Liver (tissue), 9 donors: Measurements from ENCODE around the gene SLCO4A1. TPM values are rescaled to one million over a fixed set of nuclear protein-coding genes. Genes with fewer than 3 reads are reported as not detected.
"Not testable (repeated sequence)": the region's sequence is repeated elsewhere in the genome, so short reads cannot be mapped to it uniquely, and the experiment has no call there.

ENCODE experiments used
- DNase-seq: peaks from one replicate; pipeline ENCODE4 v3.0.0-alpha.2; 2017; ENCODE audit warnings: low spot score
- H3K27ac ChIP-seq, 2 donors: one replicate each; pipeline ENCODE4 v1.7.0; 2013; ENCODE audit warnings: inconsistent platforms in 2 of 2, low read length in 2 of 2, control low read depth in 1 of 2, low read depth in 1 of 2, mild to moderate bottlenecking in 1 of 2
- H3K27me3 ChIP-seq, 4 donors: one replicate each; pipeline versions ENCODE4 v1.6.1 to v1.7.0; 2013; ENCODE audit warnings: low read length in 3 of 4, inconsistent platforms in 1 of 4, mild to moderate bottlenecking in 1 of 4, moderate library complexity in 1 of 4; ENCODE audit not compliant: control insufficient read depth in 4 of 4, insufficient read depth in 4 of 4
- H3K36me3 ChIP-seq, 4 donors: one replicate each; pipeline versions ENCODE4 v1.6.1 to v1.7.0; 2013; ENCODE audit warnings: low read length in 3 of 4, mild to moderate bottlenecking in 3 of 4, low read depth in 1 of 4, moderate library complexity in 1 of 4; ENCODE audit not compliant: control insufficient read depth in 4 of 4, insufficient read depth in 3 of 4
- H3K4me1 ChIP-seq, 4 donors: one replicate each; pipeline versions ENCODE4 v1.6.1 to v1.7.0; 2013; ENCODE audit warnings: low read length in 3 of 4, mild to moderate bottlenecking in 3 of 4, moderate library complexity in 1 of 4; ENCODE audit not compliant: control insufficient read depth in 4 of 4, insufficient read depth in 4 of 4
- H3K4me3 ChIP-seq, 3 donors: one replicate each; pipeline versions ENCODE4 v1.6.1 to v1.7.0; 2013; ENCODE audit warnings: low read length in 3 of 3, control low read depth in 1 of 3, low read depth in 1 of 3, mild to moderate bottlenecking in 1 of 3
- H3K9ac ChIP-seq, 2 donors: one replicate each; pipeline ENCODE4 v1.7.0; 2013; ENCODE audit warnings: low read length in 2 of 2, mild to moderate bottlenecking in 2 of 2, moderate library complexity in 2 of 2, control low read depth in 1 of 2, low read depth in 1 of 2
- H3K9me3 ChIP-seq, 4 donors: one replicate each; pipeline versions ENCODE4 v1.6.1 to v1.7.0; 2013; ENCODE audit warnings: low read length in 3 of 4; ENCODE audit not compliant: control insufficient read depth in 4 of 4
- ATF3 ChIP-seq: IDR thresholded peaks from 2 replicates; pipeline ENCODE4 v1.6.1; 2016; ENCODE audit warnings: antibody characterized with exemption
- CTCF ChIP-seq: fragments of 150-350 bp; IDR thresholded peaks from 2 replicates; pipeline ENCODE4 v1.5.1; 2017; ENCODE audit warnings: improper control_type of control experiment, low read depth, low read length; ENCODE audit not compliant: missing input control
- FOXA1 ChIP-seq: IDR thresholded peaks from 2 replicates; pipeline ENCODE4 v1.6.1; 2016; ENCODE audit warnings: antibody characterized with exemption
- FOXA2 ChIP-seq: IDR thresholded peaks from 2 replicates; pipeline ENCODE4 v1.6.1; 2016; ENCODE audit warnings: antibody characterized with exemption
- GABPA ChIP-seq, 2 donors: IDR thresholded peaks in 1 of 2; conservative IDR thresholded peaks in 1 of 2; 2 replicates each; pipeline ENCODE4 v1.6.1; 2016; ENCODE audit warnings: antibody characterized with exemption in 2 of 2, mild to moderate bottlenecking in 1 of 2, moderate library complexity in 1 of 2
- HNF4A ChIP-seq, 2 donors: conservative IDR thresholded peaks; 2 replicates each; pipeline ENCODE4 v1.6.1; 2016; ENCODE audit warnings: antibody characterized with exemption in 2 of 2, mild to moderate bottlenecking in 2 of 2
- HNF4G ChIP-seq: IDR thresholded peaks from 2 replicates; pipeline ENCODE4 v1.6.1; 2016; ENCODE audit warnings: antibody characterized with exemption
- JUND ChIP-seq, 2 donors: IDR thresholded peaks; 2 replicates each; pipeline ENCODE4 v1.6.1; 2016; ENCODE audit warnings: antibody characterized with exemption in 2 of 2
- MAX ChIP-seq: IDR thresholded peaks from 2 replicates; pipeline ENCODE4 v1.6.1; 2016; ENCODE audit warnings: antibody characterized with exemption
- NR2F2 ChIP-seq: IDR thresholded peaks from 2 replicates; pipeline ENCODE4 v1.6.1; 2016; ENCODE audit warnings: antibody characterized with exemption
- RAD21 ChIP-seq, 2 donors: IDR thresholded peaks; 2 replicates each; pipeline ENCODE4 v1.6.1; 2016; ENCODE audit warnings: antibody characterized with exemption in 2 of 2, mild to moderate bottlenecking in 2 of 2
- REST ChIP-seq: IDR thresholded peaks from 2 replicates; pipeline ENCODE4 v1.6.1; 2016; ENCODE audit warnings: antibody characterized with exemption, mild to moderate bottlenecking
- RXRA ChIP-seq, 2 donors: IDR thresholded peaks; 2 replicates each; pipeline ENCODE4 v1.6.1; 2017 to 2018; ENCODE audit warnings: antibody characterized with exemption in 2 of 2, mild to moderate bottlenecking in 1 of 2
- SP1 ChIP-seq: IDR thresholded peaks from 2 replicates; pipeline ENCODE4 v1.6.1; 2018; ENCODE audit warnings: antibody characterized with exemption, mild to moderate bottlenecking
- TAF1 ChIP-seq: conservative IDR thresholded peaks from 2 replicates; pipeline ENCODE4 v1.6.1; 2016; ENCODE audit warnings: antibody characterized with exemption, mild to moderate bottlenecking
- YY1 ChIP-seq: IDR thresholded peaks from 2 replicates; pipeline ENCODE4 v1.6.1; 2016; ENCODE audit warnings: antibody characterized with exemption, mild to moderate bottlenecking
- ZBTB33 ChIP-seq: IDR thresholded peaks from 2 replicates; pipeline ENCODE4 v1.6.1; 2016; ENCODE audit warnings: antibody characterized with exemption
- WGBS: extraction: QIAGEN DNeasy Blood & Tissue Kit; methylation state at CpG from one replicate; pipeline ENCODE4 v1.1.7; 2013; 5-methylcytosine and 5-hydroxymethylcytosine counted together
- polyA plus RNA-seq, 2 donors: library from polyadenylated mRNA; stranded (reverse) in 1 of 2; unstranded in 1 of 2; fragments of 200-250 nt in 1 of 2; fragments of >200 nt in 1 of 2; fragmentation: Nextera tagmentation in 1 of 2; extraction: Ambion mirVana in 1 of 2; gene quantifications; one replicate each; pipeline versions ENCODE4 v1.2.1 to v1.2.3, GENCODE V29; 2013 to 2015
- total RNA-seq, 2 donors: library from RNA; depleted of rRNA; stranded (reverse); fragments of >200 nt; gene quantifications; one replicate each; pipeline ENCODE4 v1.2.3, GENCODE V29; 2014
- donor health status: healthy.
- donor health status: healthy.
- donor health status: healthy.
- donor health status: healthy.
- donor health status: healthy.

SLCO4A1 gene
- total and polyA plus RNA-seq, 4 donors: 1.3 to 4.3 (median 2.6) TPM

GRCh38 chr20:62625516-62625915 lies 16.8 kb upstream of the SLCO4A1 start:
- 92% methylated on average over 21 of the region's 21 CpGs for WGBS
- DNase-seq: no peak
- Histone ChIP-seq H3K4me1 (peaks cover 4 to 15% (median 7%) of the 10 kb centered on the region in 4 donors), H3K4me3 (no peak overlapping the region), H3K27ac (no peak overlapping the region), H3K9ac (no peak overlapping the region), H3K9me3 (no peaks in the 10 kb centered on the region), H3K27me3 (peaks cover 0 to 3% (median 0%) of the 10 kb centered on the region in 4 donors), H3K36me3 (no peaks in the 10 kb centered on the region)
- no peak for TF ChIP-seq RAD21 (IDR thresholded peaks at IDR 0.05)
- TF ChIP-seq RXRA (IDR thresholded peaks at IDR 0.05): no peak
- no peak for TF ChIP-seq FOXA1
- no peak for TF ChIP-seq SP1

- Histone ChIP-seq H3K9me3 (no peaks in the 10 kb centered on the region), H3K9ac (no peak overlapping the region), H3K36me3 (no peaks in the 10 kb centered on the region), H3K27me3 (peaks cover 0 to 3% (median 0%) of the 10 kb centered on the region in 4 donors), H3K4me3 (no peak overlapping the region), H3K4me1 (peaks cover 4 to 15% (median 7%) of the 10 kb centered on the region in 4 donors), H3K27ac (no peak overlapping the region)
- WGBS: 84% methylated on average over 20 of the region's 20 CpGs
- no peak for DNase-seq
- TF ChIP-seq HNF4A (conservative IDR thresholded peaks at IDR 0.05) (no peak), FOXA1 (no peak), NR2F2 (no peak), REST (no peak), RAD21 (IDR thresholded peaks at IDR 0.05) (no peak), MAX (no peak), CTCF (no peak), ZBTB33 (no peak), SP1 (no peak), JUND (IDR thresholded peaks at IDR 0.05) (no peak), FOXA2 (no peak), YY1 (no peak), GABPA (IDR thresholded peaks at IDR 0.05 in 1 of 2, conservative IDR thresholded peaks at IDR 0.05 in 1 of 2) (no peak), TAF1 (no peak), ATF3 (no peak), RXRA (IDR thresholded peaks at IDR 0.05) (no peak), HNF4G (no peak)
Measured at GRCh38 chr20:62625921-62626547, 16.3 kb upstream of the SLCO4A1 start.

GRCh38 chr20:62627425-62627824 lies 14.9 kb upstream of the SLCO4A1 start:
- H3K4me1 ChIP-seq: peaks cover 4 to 15% (median 7%) of the 10 kb centered on the region in 4 donors
- H3K27me3 ChIP-seq: not testable (repeated sequence)

More at GRCh38 chr20:62627425-62627824, 14.9 kb upstream of the SLCO4A1 start:
- not testable (repeated sequence) for DNase-seq, H3K9me3 ChIP-seq, H3K36me3 ChIP-seq, H3K9ac ChIP-seq, H3K4me3 ChIP-seq, H3K27ac ChIP-seq
- 98% methylated on average over 1 of the region's 1 CpG for WGBS
